ENCODE results near the gene KRTAP5-11. TPM values are rescaled to one million over a fixed set of nuclear protein-coding genes. Genes with fewer than 3 reads are reported as not detected.
"Not testable (repeated sequence)": the region's sequence is repeated elsewhere in the genome, so short reads cannot be mapped to it uniquely, and the experiment has no call there.

KRTAP5-11 gene
- total RNA-seq, result not detected

- Histone ChIP-seq H3K9me3 (no peaks in the 10 kb centered on the region), H3K4me1 (no peaks in the 10 kb centered on the region), H3K27me3 (no peaks in the 10 kb centered on the region), H3K36me3 (no peaks in the 10 kb centered on the region), H3K27ac (no peak within 1 kb of the TSS), H3K4me3 (no peak within 1 kb of the TSS)
- no peak for DNase-seq (ENCODE audit: low spot score in 2 of 2)
- intact Hi-C loops (cut with DNase I), result no loop called here
- no peak for TF ChIP-seq CTCF (IDR thresholded peaks at IDR 0.05)
Observed at GRCh38 chr11:71582309-71582895, at the start of gene KRTAP5-11. TSS of gene KRTAP5-11 (minus strand) at chr11:71582875. CDS start at chr11:71582837, 38 bp downstream.

DNA sequence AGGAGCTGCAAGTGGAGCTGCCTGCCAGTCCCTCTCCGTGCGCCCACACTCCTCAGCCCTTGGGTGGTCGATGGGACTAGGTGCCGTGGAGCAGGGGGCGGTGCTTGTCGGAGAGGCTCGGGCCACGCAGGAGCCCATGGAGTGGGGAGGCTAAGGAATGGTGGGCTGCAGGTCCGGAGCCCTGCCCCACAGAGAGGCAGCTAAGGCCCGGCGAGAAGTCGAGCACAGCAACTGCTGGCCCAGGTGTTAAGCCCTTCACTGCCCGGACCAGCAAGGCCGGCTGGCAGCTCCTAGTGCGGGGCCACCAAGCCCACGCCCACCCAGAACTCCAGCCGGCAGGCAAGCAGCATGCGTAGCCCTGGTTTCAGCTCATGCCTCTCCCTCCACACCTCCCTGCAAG is 48.9 kb upstream of the KRTAP5-11 start:
- H3K4me3 ChIP-seq; H3K27ac ChIP-seq; DNase-seq (ENCODE audit: low spot score in 2 of 2); H3K9me3 ChIP-seq; intact Hi-C loops (cut with DNase I); H3K36me3 ChIP-seq; H3K4me1 ChIP-seq; H3K27me3 ChIP-seq: not testable (repeated sequence)

DNA sequence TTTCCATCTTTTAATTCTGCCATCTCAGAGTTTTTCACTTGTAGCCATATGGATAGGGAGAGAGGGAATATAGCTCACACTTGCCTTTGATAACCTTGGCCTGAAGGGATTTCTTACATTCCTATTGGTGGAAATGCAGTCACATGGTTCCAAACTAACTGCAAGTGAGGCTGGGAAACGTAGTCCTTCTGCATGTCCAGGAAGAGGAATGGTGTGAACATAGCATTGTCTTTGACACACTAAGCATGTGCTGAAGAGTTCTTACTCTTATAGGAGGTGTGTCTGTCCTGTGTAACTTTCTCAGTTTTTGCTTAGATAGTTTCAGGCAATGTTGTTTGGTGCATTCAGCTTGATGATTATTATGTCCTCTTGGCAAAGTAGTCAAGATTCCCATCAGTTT is 47.4 kb upstream of the KRTAP5-11 start:
- H3K27ac ChIP-seq; H3K36me3 ChIP-seq; H3K4me3 ChIP-seq; H3K9me3 ChIP-seq; H3K27me3 ChIP-seq; H3K4me1 ChIP-seq; intact Hi-C loops (cut with DNase I); DNase-seq (ENCODE audit: low spot score in 2 of 2): not testable (repeated sequence)

DNA sequence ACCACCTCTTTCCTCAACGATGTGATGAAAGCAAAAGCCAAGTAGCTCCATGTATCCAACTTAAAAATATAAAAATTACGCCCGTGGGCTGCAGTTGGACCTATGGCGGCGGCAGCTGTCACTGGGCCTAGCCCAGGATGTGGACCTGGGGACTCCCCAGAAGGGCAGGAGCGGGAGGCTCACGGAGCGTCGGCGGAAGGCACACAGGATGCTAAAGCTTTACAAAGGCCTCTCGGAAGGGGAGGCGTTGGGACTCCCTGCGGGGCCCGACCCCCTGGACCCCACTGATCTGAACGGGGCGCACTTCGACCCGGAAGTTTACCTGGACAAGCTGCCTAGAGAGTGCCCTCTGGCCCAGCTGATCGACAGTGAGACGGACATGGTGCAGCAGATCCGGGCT is 46.3 kb upstream of the KRTAP5-11 start:
- H3K4me3 ChIP-seq; H3K36me3 ChIP-seq; H3K27ac ChIP-seq; intact Hi-C loops (cut with DNase I); H3K4me1 ChIP-seq; H3K27me3 ChIP-seq; H3K9me3 ChIP-seq; DNase-seq (ENCODE audit: low spot score in 2 of 2): not testable (repeated sequence)

- H3K4me3 ChIP-seq; intact Hi-C loops (cut with DNase I); H3K9me3 ChIP-seq; H3K27me3 ChIP-seq; DNase-seq (ENCODE audit: low spot score in 2 of 2); H3K36me3 ChIP-seq; H3K4me1 ChIP-seq; H3K27ac ChIP-seq: not testable (repeated sequence)
Observed at GRCh38 chr11:71623226-71623625, 40.6 kb upstream of the KRTAP5-11 start.

DNA sequence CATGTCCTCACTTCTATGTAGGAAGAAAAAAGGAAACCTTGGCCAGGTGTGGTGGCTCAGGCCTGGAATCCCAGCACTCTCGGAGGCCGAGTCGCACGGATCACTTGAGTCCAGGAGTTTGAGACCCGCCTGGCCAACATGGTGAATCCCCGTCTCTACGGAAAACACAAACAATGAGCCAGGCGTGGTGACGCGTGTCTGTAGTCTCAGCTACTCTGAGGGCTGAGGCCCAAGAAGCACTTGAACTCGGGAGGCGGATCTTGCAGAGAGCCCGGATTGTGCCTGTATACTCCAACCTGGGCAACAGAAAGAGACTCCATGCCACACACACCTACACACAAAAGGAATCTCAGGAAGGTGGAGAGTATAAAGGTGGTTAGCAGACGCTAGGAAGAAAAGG is 39.9 kb upstream of the KRTAP5-11 start:
- H3K4me1 ChIP-seq; H3K27me3 ChIP-seq; H3K9me3 ChIP-seq; H3K36me3 ChIP-seq; H3K27ac ChIP-seq; H3K4me3 ChIP-seq; intact Hi-C loops (cut with DNase I); DNase-seq (ENCODE audit: low spot score in 2 of 2): not testable (repeated sequence)

- H3K4me3 ChIP-seq; intact Hi-C loops (cut with DNase I); H3K4me1 ChIP-seq; H3K9me3 ChIP-seq; H3K27me3 ChIP-seq; DNase-seq (ENCODE audit: low spot score in 2 of 2); H3K27ac ChIP-seq; H3K36me3 ChIP-seq: not testable (repeated sequence)
Observed at GRCh38 chr11:71615003-71615402, 32.3 kb upstream of the KRTAP5-11 start.

DNA sequence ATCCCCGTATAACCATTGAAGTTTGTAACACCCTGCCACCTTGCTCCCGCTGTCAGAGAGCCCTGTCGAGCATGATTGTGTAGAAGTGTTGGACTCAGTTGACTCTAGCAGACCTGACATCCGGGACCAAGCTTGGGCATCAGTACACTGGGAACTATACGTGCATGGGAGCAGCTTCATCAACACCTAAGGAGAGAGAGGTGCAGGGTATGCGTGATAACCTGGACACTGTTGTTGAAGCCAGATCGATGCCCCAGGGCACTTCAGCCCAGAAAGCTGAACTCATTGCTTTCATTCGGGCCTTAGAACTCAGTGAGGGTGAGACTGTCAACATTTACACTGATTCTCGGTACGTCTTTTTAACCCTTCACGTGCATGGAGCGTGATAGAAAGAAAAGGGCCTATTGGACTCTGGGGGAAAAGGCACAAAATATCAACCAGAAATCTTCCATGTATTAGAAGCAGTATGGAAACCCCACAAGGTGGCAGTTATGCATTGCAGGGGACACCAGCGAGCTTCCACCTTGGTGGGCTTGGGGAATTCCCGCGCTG is 31.8 kb upstream of the KRTAP5-11 start:
- intact Hi-C loops (cut with DNase I), result loop anchor here (5.0 kb wide), 1 partner anchor 1117 kb away; no protein-coding TSS in a partner anchor
- not testable (repeated sequence) for H3K27me3 ChIP-seq; H3K4me3 ChIP-seq; H3K36me3 ChIP-seq; H3K27ac ChIP-seq; H3K9me3 ChIP-seq; DNase-seq (ENCODE audit: low spot score in 2 of 2); H3K4me1 ChIP-seq

DNA sequence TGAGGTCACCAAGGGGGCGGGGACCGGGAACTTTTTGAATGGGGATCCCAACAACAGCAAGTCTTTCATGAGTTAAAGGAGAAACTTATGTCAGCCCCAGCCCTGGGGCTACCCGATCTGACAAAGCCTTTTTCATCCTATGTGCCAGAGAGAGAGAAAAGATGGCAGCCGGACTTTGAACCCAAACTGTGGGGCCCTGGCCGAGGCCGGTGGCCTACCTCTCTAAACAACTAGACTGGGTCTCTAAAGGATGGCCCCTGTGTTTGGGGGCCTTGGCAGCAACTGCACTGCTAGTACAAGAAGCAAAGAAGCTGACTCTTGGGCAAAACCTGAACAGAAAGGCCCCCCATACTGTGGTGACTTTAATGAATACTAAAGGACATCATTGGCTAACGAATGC is 31.3 kb upstream of the KRTAP5-11 start:
- intact Hi-C loops (cut with DNase I), result loop anchor here (5.0 kb wide), 1 partner anchor 1117 kb away; no protein-coding TSS in a partner anchor
- not testable (repeated sequence) for H3K4me3 ChIP-seq; H3K4me1 ChIP-seq; DNase-seq (ENCODE audit: low spot score in 2 of 2); H3K36me3 ChIP-seq; H3K27me3 ChIP-seq; H3K9me3 ChIP-seq; H3K27ac ChIP-seq

DNA sequence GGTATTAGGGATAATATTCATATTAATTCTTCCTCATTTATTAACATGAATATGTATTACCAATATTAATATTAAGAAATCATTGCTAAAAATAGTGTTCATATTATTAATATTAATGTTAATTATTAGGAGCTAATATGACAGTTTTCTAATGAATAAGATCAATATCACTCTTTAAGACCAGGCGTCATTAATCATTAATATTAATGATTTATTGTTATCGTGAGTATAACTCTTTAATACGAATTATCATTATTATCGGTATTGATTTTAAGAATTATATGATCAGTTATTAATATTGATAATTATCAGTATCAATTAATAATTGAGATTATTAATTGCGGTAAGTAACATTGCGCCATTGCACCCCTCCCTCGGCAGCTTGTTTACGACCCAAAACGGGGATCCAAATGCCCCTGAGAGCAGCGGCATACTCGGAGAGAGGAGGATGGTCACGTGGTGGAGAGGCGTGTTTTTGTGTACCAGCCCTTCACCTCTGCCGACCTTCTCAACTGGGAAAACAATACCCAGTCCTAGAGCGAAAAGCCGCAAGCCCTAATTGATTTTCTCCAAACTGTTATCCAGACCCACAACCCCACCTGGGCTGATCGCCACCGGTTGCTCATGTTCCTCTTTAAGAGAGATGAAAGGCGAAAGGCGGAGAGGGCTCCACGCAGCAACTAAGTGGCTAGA is 28.7 kb upstream of the KRTAP5-11 start:
- H3K27ac ChIP-seq; H3K4me1 ChIP-seq; H3K27me3 ChIP-seq; H3K36me3 ChIP-seq; H3K4me3 ChIP-seq; DNase-seq (ENCODE audit: low spot score in 2 of 2); H3K9me3 ChIP-seq: not testable (repeated sequence)
- intact Hi-C loops (cut with DNase I), result loop anchor here (5.0 kb wide), 1 partner anchor 1114 kb away; no protein-coding TSS in a partner anchor

- H3K4me1 ChIP-seq; H3K27ac ChIP-seq; H3K27me3 ChIP-seq; intact Hi-C loops (cut with DNase I); H3K4me3 ChIP-seq; DNase-seq (ENCODE audit: low spot score in 2 of 2); H3K36me3 ChIP-seq; H3K9me3 ChIP-seq: not testable (repeated sequence)
Observed at GRCh38 chr11:71608272-71608671, 25.6 kb upstream of the KRTAP5-11 start.

- H3K36me3 ChIP-seq; H3K4me1 ChIP-seq; H3K9me3 ChIP-seq; H3K27me3 ChIP-seq; DNase-seq (ENCODE audit: low spot score in 2 of 2); H3K27ac ChIP-seq; intact Hi-C loops (cut with DNase I): not testable (repeated sequence)
- H3K4me3 ChIP-seq, result peak overlapping the region; percentile 12 to 21
Observed at GRCh38 chr11:71607520-71608216, 25.0 kb upstream of the KRTAP5-11 start.

Measured in ascending aorta (tissue), 2 donors.